Adrenal gland (tissue), 5 donors: ENCODE data around the gene CSNK1G1.

Source experiments
- CTCF ChIP-seq, 6 experiments: fragments of 450-650 bp in 4 of 6; fragments of 200-600 bp in 2 of 6; sonication (generic) in 1 of 6; IDR thresholded peaks; 1 replicate in 5 of 6; 2 replicates in 1 of 6; pipeline versions ENCODE4 v1.5.1 to v1.8.0; 2016 to 2021; ENCODE audit warnings: antibody characterized with exemption in 6 of 6, mild to moderate bottlenecking in 2 of 6, moderate library complexity in 1 of 6
- POLR2A ChIP-seq, 2 donors: fragments of 450-650 bp; IDR thresholded peaks; one replicate each; pipeline ENCODE4 v1.6.1; 2017; ENCODE audit warnings: antibody characterized with exemption in 2 of 2, mild to moderate bottlenecking in 2 of 2, moderate library complexity in 1 of 2
- donor health status: DM: no; HTN: no; CAD: no.

- no peak for TF ChIP-seq CTCF (IDR thresholded peaks at IDR 0.05)
- TF ChIP-seq POLR2A (IDR thresholded peaks at IDR 0.05), result no peak
These were observed 76.8 kb downstream of the CSNK1G1 start for GRCh38 chr15:64279131-64279530.
